ENCODE data around the gene IPO7. TPM values are rescaled to one million over a fixed set of nuclear protein-coding genes. Genes with fewer than 3 reads are reported as not detected.
"Not testable (repeated sequence)": the region's sequence is repeated elsewhere in the genome, so short reads cannot be mapped to it uniquely, and the experiment has no call there.

IPO7 gene
- total RNA-seq, 2 donors from 2014 or later, result 96.9 to 160 TPM

DNA sequence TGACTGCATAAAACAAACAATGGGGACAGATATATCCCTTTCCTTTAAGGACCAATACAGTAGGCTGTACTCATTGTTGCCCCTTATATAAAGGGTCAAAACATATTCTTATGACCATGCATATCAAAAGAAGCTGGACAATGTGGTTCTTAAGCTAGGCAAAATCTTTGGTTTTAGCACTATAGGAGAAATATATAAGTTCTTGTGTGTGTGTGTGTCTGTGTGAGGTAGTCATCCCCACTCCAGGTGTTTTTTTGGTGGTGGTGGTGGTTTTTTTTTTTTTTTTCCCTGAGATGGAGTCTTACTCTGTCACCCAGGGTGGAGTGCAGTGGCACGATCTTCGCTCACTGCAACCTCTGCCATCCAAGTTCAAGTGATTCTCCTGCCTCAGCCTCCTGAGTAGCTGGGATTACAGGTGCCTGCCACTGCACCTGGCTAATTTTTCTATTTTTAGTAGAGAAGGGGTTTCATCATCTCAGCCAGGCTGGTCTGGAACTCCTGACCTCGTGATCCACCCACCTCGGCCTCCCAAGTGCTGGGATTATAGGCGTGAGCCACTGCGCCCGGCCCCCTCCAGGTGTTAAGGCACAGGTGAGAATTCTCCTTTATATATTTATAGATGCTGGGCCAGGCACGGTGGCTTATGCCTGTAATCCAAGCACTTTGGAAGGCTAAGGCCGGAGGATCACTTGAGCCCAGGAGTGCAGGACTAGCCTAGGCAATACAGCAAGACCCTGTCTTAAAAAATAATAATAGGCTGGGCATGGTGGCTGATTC is 64.3 kb downstream of the IPO7 start:
- Mint-ChIP-seq H3K27ac (no peak overlapping the region), H3K4me1 (ENCODE audit: low read depth in 2 of 2) (no peaks in the 10 kb centered on the region), H3K9me3 (no peaks in the 10 kb centered on the region), H3K4me3 (no peak overlapping the region), H3K27me3 (no peaks in the 10 kb centered on the region), H3K36me3 (peaks cover 12% of the 10 kb centered on the region)
- no peak for DNase-seq (ENCODE audit: low spot score)
- no peak for ATAC-seq

DNA sequence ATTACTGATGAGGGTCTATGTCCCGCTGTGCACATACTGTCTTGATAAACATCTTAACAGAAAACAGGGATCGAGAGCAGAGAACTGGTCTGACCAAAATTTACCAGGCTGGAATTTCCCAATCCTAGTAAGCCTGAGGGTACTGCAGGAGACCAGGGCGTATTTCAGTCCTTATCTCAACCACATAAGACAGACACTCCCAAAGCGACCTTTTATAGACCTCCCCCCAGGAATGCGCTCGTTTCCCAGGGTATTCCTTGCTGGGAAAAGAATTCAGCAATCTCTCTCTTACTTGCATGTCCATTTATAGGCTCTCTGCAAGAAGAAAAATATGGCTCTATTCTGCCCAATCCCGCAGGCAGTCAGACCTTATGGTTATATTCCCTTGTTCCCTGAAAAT is 67.6 kb downstream of the IPO7 start:
- H3K27me3 Mint-ChIP-seq, ATAC-seq: not testable (repeated sequence)

DNA sequence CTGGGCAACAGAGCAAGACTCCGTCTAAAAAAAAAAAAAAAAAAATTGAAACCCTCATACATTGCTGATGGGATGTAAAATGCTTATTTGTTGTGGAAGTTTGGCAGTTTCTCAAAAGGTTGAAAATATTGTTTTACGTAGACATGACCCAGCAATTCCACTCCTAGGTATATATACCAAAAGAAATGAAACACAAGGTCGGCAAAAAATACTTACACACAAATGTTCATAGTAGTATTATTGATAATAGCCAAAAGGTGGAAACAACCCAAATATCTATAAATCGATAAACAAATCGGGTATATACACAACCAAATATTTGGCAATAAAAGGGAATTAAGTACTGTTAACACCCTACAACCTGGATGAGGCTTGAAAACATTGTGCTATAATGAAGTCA is 71.3 kb downstream of the IPO7 start:
- Mint-ChIP-seq H3K9me3 (no peaks in the 10 kb centered on the region), H3K4me3 (no peak overlapping the region), H3K4me1 (ENCODE audit: low read depth in 2 of 2) (peaks cover 4 to 8% of the 10 kb centered on the region in 2 donors), H3K27me3 (no peaks in the 10 kb centered on the region), H3K36me3 (peaks cover 11% of the 10 kb centered on the region), H3K27ac (no peak overlapping the region)
- DNase-seq (ENCODE audit: low spot score) (no peak), ATAC-seq (no peak)

More for the DNA sequence above, 67.6 kb downstream of the IPO7 start:
- not testable (repeated sequence) for H3K4me3 Mint-ChIP-seq; H3K9me3 Mint-ChIP-seq; H3K27ac Mint-ChIP-seq; H3K4me1 Mint-ChIP-seq (ENCODE audit: low read depth in 2 of 2); DNase-seq (ENCODE audit: low spot score); H3K36me3 Mint-ChIP-seq

DNA sequence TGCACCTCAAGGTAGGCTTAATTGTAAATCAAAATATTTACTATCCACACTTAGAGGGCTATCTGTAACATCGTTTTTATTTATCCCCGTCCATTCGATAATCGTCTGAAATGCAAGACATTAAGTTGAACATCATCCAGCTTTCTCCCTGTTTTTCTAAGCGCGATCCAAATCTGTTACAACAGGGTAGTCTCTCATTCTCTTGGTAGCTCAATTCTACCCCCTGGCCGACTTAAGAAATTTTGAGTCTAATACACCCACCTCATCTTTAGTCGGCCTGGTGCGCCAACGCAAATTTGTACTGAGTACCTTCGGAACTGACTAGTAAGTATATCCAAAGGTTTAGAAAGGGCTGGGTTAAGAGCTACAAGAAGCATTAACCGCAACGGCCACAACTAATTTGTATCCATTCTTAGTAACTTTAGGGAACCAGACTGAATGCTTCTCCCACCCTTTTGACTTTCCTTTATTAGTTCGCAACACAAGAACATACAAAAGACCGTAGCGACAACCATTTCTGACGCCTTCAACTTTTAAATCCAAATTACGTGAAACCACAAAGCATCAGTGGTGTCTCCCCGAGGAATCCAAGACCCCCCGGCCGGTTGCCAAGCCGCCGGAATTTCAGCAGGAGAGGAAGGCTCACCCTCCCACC is 75.3 kb downstream of the IPO7 start:
- Mint-ChIP-seq H3K4me3 (peak overlapping the region; percentile 97), H3K4me1 (ENCODE audit: low read depth in 2 of 2) (peaks cover 21 to 32% of the 10 kb centered on the region in 2 donors), H3K27me3 (no peaks in the 10 kb centered on the region), H3K36me3 (peaks cover 6% of the 10 kb centered on the region), H3K27ac (peak overlapping the region; percentile 97 to 99), H3K9me3 (no peaks in the 10 kb centered on the region)
- ATAC-seq (no peak), DNase-seq (ENCODE audit: low spot score) (no peak)

DNA sequence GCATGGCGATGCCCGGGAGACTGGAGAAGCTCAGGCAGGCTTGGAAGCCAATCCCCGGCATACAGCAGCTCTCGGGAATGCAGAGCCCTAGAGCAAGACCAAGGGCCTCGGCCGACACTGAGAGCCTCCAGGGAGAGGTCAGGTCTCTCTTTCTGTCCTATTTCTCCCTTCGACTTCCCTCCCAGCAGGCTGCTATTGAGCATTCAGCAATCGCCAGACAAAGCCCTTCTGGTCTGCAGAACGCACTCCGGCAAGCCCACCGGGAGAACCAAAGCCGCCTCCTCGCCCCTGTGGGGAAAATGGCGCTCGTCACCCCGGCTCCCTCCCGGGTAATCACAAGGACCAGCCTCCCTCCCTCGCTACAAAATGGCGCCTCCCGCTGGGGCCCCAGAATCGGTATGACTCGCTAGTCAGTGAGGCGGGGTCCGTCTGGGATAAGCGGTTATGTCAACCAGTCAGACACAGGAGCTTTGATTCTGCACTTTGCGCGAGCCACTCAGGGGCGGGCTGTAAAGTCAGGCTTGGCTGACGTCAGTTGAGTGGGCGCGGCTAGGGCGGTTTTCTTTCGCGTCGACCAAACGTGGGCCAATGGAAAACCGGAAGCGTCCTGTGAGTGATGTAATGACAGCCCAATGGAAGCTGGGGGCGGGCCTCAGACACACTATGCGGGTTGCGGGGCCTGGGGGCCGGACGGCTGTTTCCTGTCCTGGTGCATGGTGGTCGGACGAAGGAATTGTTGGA is 76.0 kb downstream of the IPO7 start, which contains the start of gene ZNF143:
Gene ZNF143 (plus strand): TSS at position 691 of the 741 bp plus-strand sequence. CDS start 10,297 bp downstream, outside the sequence.
- Mint-ChIP-seq H3K4me1 (ENCODE audit: low read depth in 2 of 2) (peaks cover 21 to 32% of the 10 kb centered on the region in 2 donors), H3K27me3 (no peaks in the 10 kb centered on the region), H3K4me3 (peak within 1 kb of the TSS; percentile 97), H3K9me3 (no peaks in the 10 kb centered on the region), H3K36me3 (peaks cover 6% of the 10 kb centered on the region), H3K27ac (peak within 1 kb of the TSS; percentile 97 to 99)
- peak; percentile 99 for DNase-seq (ENCODE audit: low spot score)
- peak; percentile 95 to 96 for ATAC-seq

DNA sequence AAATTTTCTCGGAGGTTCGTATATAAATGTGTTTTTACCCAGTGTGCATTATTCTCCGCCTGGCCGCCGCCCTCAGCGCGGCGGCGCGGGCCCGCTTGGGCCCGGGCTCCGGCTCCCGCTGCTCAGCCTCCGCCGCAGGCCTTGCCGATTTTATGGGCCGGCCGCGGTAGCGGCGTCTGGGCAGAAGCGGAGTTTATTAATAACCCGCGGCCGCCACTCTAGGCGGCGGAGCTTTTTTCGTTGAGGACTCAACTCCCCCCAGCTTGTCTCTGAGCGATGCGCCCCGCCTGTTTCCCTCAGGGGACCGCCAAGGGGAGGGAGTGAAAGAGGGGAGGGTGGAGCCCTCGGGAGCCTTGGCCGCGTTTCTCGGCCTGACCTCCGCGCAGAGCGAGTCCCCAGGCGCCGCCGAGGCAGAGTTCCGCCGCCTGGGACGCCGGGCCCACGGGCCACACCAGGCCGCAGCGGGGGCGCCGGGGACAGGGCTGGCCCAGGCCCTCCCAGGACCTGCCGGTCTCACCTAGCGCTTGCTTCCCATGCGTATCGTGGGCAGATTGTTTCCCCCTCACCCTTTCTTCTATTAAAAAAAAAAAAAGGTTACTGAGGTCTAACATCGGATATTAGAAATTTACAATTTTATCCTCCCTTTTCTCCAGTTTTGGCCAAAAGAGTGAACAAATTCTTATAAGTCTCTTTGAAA is 76.8 kb downstream of the IPO7 start:
- no peaks in the 10 kb centered on the region for H3K9me3 Mint-ChIP-seq
- H3K27ac Mint-ChIP-seq, result peak overlapping the region; percentile 97 to 99
- H3K36me3 Mint-ChIP-seq, result peaks cover 6% of the 10 kb centered on the region
- peak overlapping the region; percentile 97 for H3K4me3 Mint-ChIP-seq
- DNase-seq (ENCODE audit: low spot score) (peak; percentile 91), ATAC-seq (peak; percentile 73 to 75)
- peaks cover 21 to 32% of the 10 kb centered on the region in 2 donors for H3K4me1 Mint-ChIP-seq (ENCODE audit: low read depth in 2 of 2)
- no peaks in the 10 kb centered on the region for H3K27me3 Mint-ChIP-seq

DNA sequence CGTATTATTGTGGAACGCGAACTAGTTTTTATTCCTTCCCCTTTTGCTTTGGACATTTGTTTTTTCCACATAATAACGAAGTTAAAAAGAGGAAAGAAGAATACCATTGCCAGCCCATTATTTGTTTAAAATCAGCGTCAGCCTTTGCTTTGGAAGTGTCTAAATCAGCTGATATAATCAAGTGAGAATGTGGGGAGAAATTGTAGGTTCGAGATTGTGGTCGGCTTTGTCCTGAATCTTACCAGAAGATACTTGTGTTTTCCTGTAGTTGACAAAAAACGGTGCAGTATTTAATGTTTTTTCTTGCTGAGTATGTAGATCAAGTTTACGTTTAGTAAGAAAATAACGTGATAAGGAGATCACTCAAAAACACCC is 77.3 kb downstream of the IPO7 start:
- Mint-ChIP-seq H3K27me3 (no peaks in the 10 kb centered on the region), H3K9me3 (no peaks in the 10 kb centered on the region), H3K27ac (peak overlapping the region; percentile 97 to 99), H3K4me1 (ENCODE audit: low read depth in 2 of 2) (peaks cover 21 to 32% of the 10 kb centered on the region in 2 donors), H3K36me3 (peaks cover 6% of the 10 kb centered on the region), H3K4me3 (peak overlapping the region; percentile 97)
- no peak for DNase-seq (ENCODE audit: low spot score)
- ATAC-seq, result no peak

DNA sequence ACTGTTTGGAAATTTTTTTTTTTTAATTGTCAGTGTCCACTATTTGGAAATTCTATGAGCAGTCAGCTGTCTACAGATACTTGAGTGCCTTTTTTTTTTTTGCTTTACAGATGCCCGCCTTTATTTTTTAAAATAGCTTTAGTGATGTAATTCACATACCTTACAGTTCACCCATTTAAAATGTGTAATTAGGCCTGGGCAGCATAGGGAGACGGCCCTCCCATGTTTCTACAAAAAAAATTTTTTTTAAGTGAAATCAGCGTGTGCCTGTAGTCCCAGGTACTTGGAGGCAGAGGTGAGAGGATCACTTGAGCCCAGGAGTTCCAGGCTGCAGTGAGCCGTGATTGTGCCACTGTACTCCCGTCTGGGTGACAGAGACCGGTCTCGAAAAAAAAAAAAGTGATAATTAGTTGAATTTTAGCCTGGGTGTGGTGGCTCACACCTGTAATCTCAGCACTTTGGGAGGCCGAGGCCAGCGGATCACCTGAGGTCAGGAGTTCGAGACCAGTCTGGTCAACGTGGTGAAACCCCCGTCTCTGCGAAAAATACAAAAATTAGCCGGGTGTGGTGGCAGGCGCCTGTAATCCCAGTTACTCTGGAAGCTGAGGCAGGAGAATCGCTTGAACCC is 77.8 kb downstream of the IPO7 start:
- ATAC-seq (no peak), DNase-seq (ENCODE audit: low spot score) (no peak)
- Mint-ChIP-seq H3K36me3 (peaks cover 6% of the 10 kb centered on the region), H3K27ac (peak overlapping the region; percentile 97 to 99), H3K27me3 (no peaks in the 10 kb centered on the region), H3K4me3 (peak overlapping the region; percentile 97), H3K9me3 (no peaks in the 10 kb centered on the region), H3K4me1 (ENCODE audit: low read depth in 2 of 2) (peaks cover 23 to 32% of the 10 kb centered on the region in 2 donors)

DNA sequence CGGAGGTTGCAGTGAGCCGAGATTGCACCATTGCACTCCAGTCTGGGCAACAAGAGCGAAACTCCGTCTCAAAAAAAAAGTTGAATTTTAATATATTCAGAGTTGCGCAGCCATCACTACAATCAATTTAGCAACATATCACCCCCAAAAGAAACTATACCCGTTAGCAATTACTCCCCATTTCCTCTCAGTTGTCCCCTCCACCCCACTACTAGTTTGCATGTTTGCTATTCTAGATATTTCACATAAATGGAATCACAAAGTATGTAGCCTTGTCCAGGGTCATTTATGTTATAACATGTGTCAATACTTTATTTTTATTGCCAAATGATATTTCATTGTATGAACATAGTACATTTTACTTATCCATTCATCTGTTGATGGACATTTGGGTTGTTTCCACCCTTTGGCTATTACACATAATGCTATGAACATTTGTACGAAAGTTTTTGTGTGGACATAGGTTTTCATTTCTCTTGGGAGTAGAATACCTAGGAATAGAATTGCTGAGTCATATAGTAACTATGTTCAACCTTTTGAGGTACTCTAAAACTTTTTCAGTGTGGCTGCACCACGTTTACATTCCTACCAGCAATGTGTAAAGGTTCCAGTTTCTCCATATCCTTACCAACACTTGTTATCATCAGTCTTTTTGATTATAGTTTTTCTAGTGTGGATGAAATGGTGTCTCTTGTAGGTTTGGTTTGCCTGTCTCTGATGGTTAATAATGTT is 78.5 kb downstream of the IPO7 start:
- Mint-ChIP-seq H3K27me3 (no peaks in the 10 kb centered on the region), H3K9me3 (no peaks in the 10 kb centered on the region), H3K36me3 (peaks cover 6% of the 10 kb centered on the region), H3K27ac (peak overlapping the region; percentile 97 to 99), H3K4me3 (peak overlapping the region; percentile 97), H3K4me1 (ENCODE audit: low read depth in 2 of 2) (peaks cover 26 to 35% of the 10 kb centered on the region in 2 donors)
- no peak for DNase-seq (ENCODE audit: low spot score)
- ATAC-seq, result no peak

DNA sequence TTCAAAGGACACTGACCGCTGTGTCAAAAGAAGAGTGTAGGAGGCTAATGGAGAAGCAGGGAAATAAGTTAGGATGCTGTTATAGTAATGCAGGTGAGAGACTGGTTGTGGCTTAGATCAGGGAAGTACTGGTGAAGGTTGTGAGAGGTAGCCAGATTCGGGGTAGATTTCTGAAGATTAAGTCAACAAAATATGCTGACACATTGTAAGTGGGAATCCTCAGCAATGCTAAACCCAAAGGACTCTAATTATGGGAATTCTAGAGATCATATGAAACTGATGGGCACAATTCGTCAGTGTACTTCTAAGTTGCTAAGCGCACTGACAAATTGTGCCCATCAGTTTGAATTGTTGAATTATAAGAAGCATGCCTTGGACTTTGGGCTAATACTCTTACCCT is 86.3 kb downstream of the IPO7 start:
- no peaks in the 10 kb centered on the region for H3K9me3 Mint-ChIP-seq
- peak overlapping the region in 1 of 2 donors; percentile 5 for H3K27ac Mint-ChIP-seq
- ATAC-seq (no peak), DNase-seq (ENCODE audit: low spot score) (no peak)
- peaks cover 5 to 12% of the 10 kb centered on the region in 2 donors for H3K4me1 Mint-ChIP-seq (ENCODE audit: low read depth in 2 of 2)
- no peaks in the 10 kb centered on the region for H3K27me3 Mint-ChIP-seq
- H3K4me3 Mint-ChIP-seq, result no peak overlapping the region
- H3K36me3 Mint-ChIP-seq, result peaks cover 9% of the 10 kb centered on the region

DNA sequence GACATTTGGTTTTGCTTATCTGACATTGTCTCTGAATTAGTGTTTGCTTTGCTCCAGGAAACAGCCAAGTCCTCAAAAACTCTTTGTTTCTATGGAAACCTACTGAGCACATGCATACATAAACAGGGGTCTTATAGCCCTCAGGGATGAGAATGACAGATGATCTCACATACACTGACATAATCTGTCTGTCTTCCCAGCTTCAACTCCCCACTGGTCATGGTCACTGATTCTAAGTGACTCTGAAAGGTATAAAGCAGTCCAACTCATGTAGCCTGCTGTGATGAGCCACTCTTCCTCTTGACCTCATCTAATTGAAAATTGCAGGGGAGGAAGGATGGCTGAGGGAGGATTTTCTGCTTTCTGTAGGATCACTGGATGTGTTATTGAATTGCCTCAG is 89.0 kb downstream of the IPO7 start:
- no peak overlapping the region for H3K27ac Mint-ChIP-seq
- peaks cover 0 to 9% of the 10 kb centered on the region in 2 donors for H3K4me1 Mint-ChIP-seq (ENCODE audit: low read depth in 2 of 2)
- H3K36me3 Mint-ChIP-seq, result peaks cover 12% of the 10 kb centered on the region
- no peaks in the 10 kb centered on the region for H3K27me3 Mint-ChIP-seq
- DNase-seq (ENCODE audit: low spot score), result no peak
- ATAC-seq, result no peak
- H3K4me3 Mint-ChIP-seq, result no peak overlapping the region
- H3K9me3 Mint-ChIP-seq, result no peaks in the 10 kb centered on the region

DNA sequence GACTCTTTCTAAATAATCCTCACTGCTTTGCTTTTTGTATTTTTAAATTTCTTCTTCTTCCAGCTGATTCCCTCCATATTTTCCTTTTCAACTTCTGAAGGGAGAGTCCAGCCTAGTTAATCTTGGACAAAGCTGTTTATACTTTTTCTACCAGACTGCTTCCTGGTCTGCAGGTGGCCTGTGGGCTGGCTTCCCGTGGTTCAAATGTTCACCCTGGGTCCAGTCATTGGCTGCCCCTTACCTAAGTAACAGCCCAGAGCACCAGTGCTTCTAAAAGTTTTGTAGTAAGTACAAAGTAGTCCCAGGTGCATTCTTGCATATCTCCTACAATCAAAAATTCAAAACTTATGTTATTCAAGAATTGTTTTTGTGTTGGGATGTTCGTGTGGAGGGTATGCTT is 95.4 kb downstream of the IPO7 start:
- ATAC-seq, result no peak
- Mint-ChIP-seq H3K4me3 (no peak overlapping the region), H3K36me3 (peaks cover 8% of the 10 kb centered on the region), H3K27me3 (no peaks in the 10 kb centered on the region), H3K9me3 (no peaks in the 10 kb centered on the region), H3K27ac (no peak overlapping the region), H3K4me1 (ENCODE audit: low read depth in 2 of 2) (peaks cover 0 to 3% of the 10 kb centered on the region in 2 donors)
- no peak for DNase-seq (ENCODE audit: low spot score)
